Measurements from ENCODE around the gene CHPF. TPM values are rescaled to one million over a fixed set of nuclear protein-coding genes. Genes with fewer than 3 reads are reported as not detected.

CHPF gene
- total RNA-seq, 6 donors from 2014 or later, result 41.9 to 125 (median 60.2) TPM

GRCh38 chr2:219552382-219553167, 9.0 kb upstream of the CHPF start:
- H3K4me3 ChIP-seq, result peak overlapping the region; percentile 46 to 78 (median 56)
- H3K36me3 ChIP-seq, result no peaks in the 10 kb centered on the region
- DNase-seq (peak; percentile 83 to 97), ATAC-seq (ENCODE audit: low FRiP score in 2 of 2) (peak; percentile 86 to 96)
- H3K4me1 ChIP-seq, result peaks cover 18 to 23% (median 19%) of the 10 kb centered on the region in 4 donors
- WGBS, 2 donors, result 8% methylated on average over 8 of the region's 99 CpGs; no CpG with 5 or more reads in 1 of the 2 donors
- H3K27ac ChIP-seq, result peak overlapping the region in 1 of 4 donors; percentile 32
- no peak for TF ChIP-seq POLR2A (IDR thresholded peaks at IDR 0.05)
- no peak for TF ChIP-seq EP300 (IDR thresholded peaks at IDR 0.05)
- no peak for TF ChIP-seq POLR2AphosphoS5 (IDR thresholded peaks at IDR 0.05)
- no peak for TF ChIP-seq CTCF (IDR thresholded peaks at IDR 0.05)
- no peaks in the 10 kb centered on the region for H3K9me3 ChIP-seq
- H3K27me3 ChIP-seq, result peaks cover 0 to 15% (median 7%) of the 10 kb centered on the region in 4 donors

- Histone ChIP-seq H3K9me3 (no peaks in the 10 kb centered on the region), H3K4me1 (peaks cover 18 to 23% (median 19%) of the 10 kb centered on the region in 4 donors), H3K27me3 (peaks cover 0 to 15% (median 7%) of the 10 kb centered on the region in 4 donors), H3K27ac (peak overlapping the region in 1 of 4 donors; percentile 32), H3K4me3 (peak overlapping the region; percentile 46 to 78 (median 56)), H3K36me3 (no peaks in the 10 kb centered on the region)
- TF ChIP-seq POLR2AphosphoS5 (IDR thresholded peaks at IDR 0.05), result no peak
- TF ChIP-seq POLR2A (IDR thresholded peaks at IDR 0.05), result no peak
- TF ChIP-seq EP300 (IDR thresholded peaks at IDR 0.05), result no peak
- no peak for TF ChIP-seq CTCF (IDR thresholded peaks at IDR 0.05)
- ATAC-seq (ENCODE audit: low FRiP score in 2 of 2) (peak in 1 of 2 donors; percentile 0), DNase-seq (peak; percentile 40 to 77)
- 10 to 12% methylated on average over 16 to 29 of the region's 54 CpGs for WGBS, 2 donors
Observed at GRCh38 chr2:219551441-219552381, 8.1 kb upstream of the CHPF start.

- H3K27ac ChIP-seq, result no peak overlapping the region
- 91 to 100% methylated on average over 2 to 9 of the region's 9 CpGs for WGBS, 2 donors
- peaks cover 0 to 15% (median 7%) of the 10 kb centered on the region in 4 donors for H3K27me3 ChIP-seq
- H3K4me1 ChIP-seq, result peaks cover 19 to 24% (median 21%) of the 10 kb centered on the region in 4 donors
- H3K36me3 ChIP-seq, result no peaks in the 10 kb centered on the region
- H3K9me3 ChIP-seq, result no peaks in the 10 kb centered on the region
- no peak overlapping the region for H3K4me3 ChIP-seq
- TF ChIP-seq POLR2A (IDR thresholded peaks at IDR 0.05) (no peak), EP300 (IDR thresholded peaks at IDR 0.05) (no peak), CTCF (IDR thresholded peaks at IDR 0.05) (no peak), POLR2AphosphoS5 (IDR thresholded peaks at IDR 0.05) (no peak)
- ATAC-seq (ENCODE audit: low FRiP score in 2 of 2) (no peak), DNase-seq (no peak)
Observed at GRCh38 chr2:219549619-219550018, 6.0 kb upstream of the CHPF start.

- no peak overlapping the region for H3K27ac ChIP-seq
- TF ChIP-seq POLR2AphosphoS5 (IDR thresholded peaks at IDR 0.05) (no peak), POLR2A (IDR thresholded peaks at IDR 0.05) (no peak), CTCF (IDR thresholded peaks at IDR 0.05) (no peak), EP300 (IDR thresholded peaks at IDR 0.05) (no peak)
- H3K36me3 ChIP-seq, result no peaks in the 10 kb centered on the region
- DNase-seq (peak in 1 of 2 donors; percentile 79), ATAC-seq (ENCODE audit: low FRiP score in 2 of 2) (no peak)
- no peaks in the 10 kb centered on the region for H3K9me3 ChIP-seq
- H3K4me3 ChIP-seq, result no peak overlapping the region
- H3K27me3 ChIP-seq, result peaks cover 0 to 15% (median 7%) of the 10 kb centered on the region in 4 donors
- WGBS, 2 donors, result 89 to 94% methylated on average over 12 to 18 of the region's 18 CpGs
- H3K4me1 ChIP-seq, result peaks cover 26 to 30% (median 27%) of the 10 kb centered on the region in 4 donors
Observed at GRCh38 chr2:219548990-219549389, 5.4 kb upstream of the CHPF start.

All from upper lobe of left lung (tissue), 6 donors.